SW 1271 (cell line): Measurements from ENCODE around the gene IZUMO1R.
"Not testable (repeated sequence)": the region's sequence is repeated elsewhere in the genome, so short reads cannot be mapped to it uniquely, and the experiment has no call there.

Experiments used
- DNase-seq, 2 experiments: peaks; one replicate each; lab custom pipeline; 2025; lab: John Stamatoyannopoulos, UW

IZUMO1R gene

DNA sequence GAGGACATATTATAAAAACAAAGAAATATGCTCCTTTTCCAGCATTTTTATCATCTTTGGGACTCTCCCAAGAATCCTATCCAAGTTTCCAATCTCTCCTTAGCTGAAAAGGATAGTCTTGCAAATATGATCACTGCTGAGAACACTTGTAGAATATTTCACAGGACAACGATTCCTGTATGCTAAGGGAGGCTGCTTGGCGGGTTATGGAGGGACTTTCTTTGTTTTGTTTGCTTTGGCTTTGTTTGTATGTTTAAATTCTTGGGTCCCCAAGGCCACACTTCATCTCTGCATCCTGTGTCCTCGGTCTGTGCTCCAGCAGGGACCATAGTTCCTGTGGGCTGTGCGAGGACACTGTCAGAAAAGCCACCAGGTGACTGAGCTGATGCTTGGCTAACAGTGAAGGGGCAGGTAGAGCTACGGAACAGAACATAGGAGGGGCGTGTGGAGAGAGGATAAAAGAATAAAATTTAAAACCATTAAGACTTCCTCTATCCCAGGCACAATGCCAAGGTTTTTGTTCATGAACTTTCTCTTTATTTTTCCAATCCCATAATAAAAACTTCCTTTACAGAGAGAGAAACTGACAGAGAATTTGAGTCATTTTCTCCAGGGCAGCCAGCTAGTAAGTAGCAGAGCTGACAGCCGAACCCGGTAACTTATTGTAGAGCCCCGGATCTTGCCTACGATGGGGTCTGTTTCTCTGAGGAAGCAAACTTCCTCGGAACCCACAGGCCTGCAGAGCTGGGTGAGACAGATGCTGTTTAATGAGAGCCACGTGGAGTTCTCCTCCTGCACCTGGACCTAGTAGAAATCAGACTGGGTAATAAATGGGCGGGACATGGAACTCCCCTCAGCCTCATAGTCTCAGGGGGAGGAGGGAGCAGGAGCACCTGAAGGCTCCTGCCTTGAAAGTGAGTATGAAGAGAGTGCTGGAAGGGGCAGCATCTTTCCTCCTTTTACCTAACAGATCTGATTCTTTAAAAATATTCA, at the start of gene IZUMO1R:
IZUMO1R (plus strand) TSS at position 615 of the 993 bp plus-strand sequence. CDS start 1,057 bp downstream, outside the sequence.
- no peak for DNase-seq

DNA sequence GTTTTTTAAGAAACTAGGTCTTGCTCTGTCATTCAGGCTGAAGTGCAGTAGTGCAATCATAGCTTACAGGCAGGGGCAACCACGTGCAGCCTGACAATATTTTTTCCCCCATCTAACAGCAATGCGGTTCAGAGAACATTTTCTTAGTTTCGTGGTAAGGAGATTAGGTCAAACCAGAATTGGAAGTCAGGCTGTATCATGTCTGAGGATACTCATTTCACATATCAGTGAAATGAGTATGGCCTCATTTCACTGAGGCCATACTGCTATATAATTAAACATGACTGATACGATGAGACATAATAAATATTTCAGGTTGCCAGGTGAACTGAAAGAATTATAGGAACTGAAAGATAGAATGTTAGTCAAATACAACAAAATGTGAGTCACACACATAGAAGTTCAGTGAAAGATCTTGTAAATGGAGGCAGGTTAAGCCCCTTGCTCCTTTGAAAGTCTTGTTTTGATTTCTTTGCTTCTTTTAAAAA, 32.5 kb upstream of the IZUMO1R start:
- DNase-seq, result no peak

DNA sequence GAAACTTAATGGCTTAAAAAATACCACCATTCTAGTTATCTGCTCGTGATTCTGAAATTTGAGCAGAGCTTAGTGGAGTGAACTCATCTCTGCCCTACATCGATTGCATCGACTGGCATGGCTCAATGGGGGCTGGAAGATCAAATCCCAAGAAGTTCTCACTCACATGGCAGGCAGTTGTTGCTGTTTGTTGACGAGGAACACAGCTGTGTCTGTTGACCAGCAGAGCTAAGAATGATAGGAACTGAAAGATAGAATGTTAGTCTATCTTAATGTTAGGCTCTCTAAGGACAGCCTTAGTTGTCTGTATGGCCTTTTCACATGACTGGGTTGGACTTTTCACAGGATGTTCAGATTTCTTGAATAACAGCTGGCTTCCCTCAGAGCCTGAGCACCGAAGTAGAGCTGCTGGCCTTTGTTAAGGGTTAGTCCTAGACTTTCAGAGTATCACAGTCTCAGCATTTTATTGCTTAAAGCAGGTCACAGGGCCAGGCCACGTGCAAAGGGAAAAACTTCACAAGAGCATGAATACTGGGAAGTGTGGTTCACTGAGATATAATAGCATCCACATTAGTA, 31.6 kb upstream of the IZUMO1R start:
- no peak for DNase-seq

GRCh38 chr11:94275961-94276360, 28.4 kb upstream of the IZUMO1R start:
- no peak for DNase-seq

DNA sequence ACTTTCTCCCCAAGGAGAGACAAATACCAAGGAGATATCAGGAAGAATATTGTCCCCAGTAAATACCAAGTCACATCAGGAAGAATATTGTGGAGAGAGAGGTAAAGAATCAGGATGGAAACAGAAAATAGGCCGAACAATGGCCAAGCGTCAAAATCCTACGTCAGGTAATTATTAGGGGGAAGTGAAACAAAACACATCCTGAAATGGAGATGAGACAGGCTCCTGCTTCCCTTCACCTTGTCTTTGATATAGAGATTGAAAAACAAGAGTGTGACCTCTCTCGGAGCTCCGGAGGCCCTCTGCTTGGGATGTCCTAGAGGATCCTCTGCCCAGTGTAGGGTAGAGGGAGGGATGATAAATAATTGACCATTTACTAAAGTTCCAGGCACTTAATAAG, 27.4 kb upstream of the IZUMO1R start:
- no peak for DNase-seq

DNA sequence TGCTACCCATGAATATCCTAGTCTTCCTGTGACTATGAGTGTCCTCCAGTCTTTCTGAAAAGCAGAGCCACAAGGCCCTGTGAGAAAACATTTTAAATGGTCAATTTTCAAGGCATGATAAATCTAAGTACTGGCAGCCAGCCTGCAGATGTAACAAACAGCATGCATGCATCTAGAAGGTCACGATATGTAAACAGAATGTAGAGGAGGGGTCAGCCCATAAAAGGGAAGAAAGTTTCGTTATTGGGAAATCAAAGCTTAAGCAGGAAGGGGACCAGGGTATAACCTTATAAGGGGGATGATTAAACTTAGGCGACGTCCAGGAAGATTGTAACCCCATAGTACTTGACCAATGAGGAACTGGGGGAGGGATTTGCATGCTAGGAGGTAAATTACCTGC, 26.2 kb upstream of the IZUMO1R start:
- not testable (repeated sequence) for DNase-seq

DNA sequence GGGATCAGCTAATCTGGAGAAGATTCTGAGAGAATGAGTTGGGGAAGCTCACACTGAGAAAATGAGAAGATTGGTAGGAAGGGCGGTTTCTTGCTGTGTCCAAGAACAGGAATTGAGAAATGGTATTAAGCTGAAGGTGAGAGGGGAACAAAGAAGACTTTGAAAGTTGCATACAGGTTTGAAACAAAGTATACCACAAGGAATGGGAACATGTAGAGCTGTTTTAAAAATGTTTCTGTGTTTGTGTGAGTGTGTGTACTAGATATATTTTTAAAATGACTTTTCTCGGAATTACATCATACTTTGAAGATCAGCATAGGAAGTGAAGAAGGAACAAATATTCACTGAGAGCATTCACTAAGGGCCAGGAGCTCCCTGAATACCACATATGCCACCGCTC, 24.4 kb upstream of the IZUMO1R start:
- DNase-seq, result no peak

DNA sequence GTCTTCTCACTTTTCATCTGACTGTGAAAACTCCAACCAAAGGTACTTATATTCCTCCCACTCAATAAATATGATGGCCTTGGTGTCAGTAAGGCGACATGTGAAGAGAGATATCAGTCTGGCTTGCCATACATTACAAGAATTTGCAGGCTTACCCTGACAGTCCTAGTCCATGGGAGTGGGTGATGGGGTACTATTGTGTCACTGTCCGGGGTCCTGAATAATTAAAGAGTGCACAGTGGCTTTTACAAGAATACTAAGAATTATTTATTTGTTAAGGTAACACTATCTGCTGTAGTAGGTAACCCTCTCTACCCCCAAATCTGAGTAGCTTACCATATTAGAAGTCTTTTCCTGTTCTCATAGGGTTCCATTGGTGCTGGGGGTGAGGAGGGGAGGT, 23.1 kb upstream of the IZUMO1R start:
- DNase-seq, result no peak

GRCh38 chr11:94283678-94284077, 20.7 kb upstream of the IZUMO1R start:
- no peak for DNase-seq

GRCh38 chr11:94295534-94295933, 8.8 kb upstream of the IZUMO1R start:
- no peak for DNase-seq

GRCh38 chr11:94297985-94298576, 6.3 kb upstream of the IZUMO1R start:
- DNase-seq, result no peak

DNA sequence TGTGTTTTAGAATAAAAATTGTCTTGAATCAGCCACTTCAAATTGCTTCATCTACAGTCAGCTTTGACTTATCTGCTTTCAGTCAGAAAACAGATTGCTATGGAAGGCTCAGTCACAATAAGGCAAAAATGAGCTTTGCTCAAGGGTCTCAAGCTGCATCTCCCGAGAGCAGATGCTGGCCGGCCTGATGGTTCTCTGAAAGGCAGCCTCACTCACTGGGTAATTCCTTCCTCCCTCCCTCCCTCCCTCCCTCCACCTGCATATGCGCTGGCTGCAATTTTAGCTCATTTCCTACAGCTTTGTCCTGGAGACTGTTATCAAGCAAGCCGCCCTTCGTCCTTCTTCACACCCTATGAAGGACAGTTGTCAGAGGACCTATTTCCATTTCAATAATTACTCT, 1.6 kb upstream of the IZUMO1R start:
- no peak for DNase-seq

- DNase-seq, result no peak
Measured at GRCh38 chr11:94305146-94305545, 766 bp downstream of the IZUMO1R start.

DNA sequence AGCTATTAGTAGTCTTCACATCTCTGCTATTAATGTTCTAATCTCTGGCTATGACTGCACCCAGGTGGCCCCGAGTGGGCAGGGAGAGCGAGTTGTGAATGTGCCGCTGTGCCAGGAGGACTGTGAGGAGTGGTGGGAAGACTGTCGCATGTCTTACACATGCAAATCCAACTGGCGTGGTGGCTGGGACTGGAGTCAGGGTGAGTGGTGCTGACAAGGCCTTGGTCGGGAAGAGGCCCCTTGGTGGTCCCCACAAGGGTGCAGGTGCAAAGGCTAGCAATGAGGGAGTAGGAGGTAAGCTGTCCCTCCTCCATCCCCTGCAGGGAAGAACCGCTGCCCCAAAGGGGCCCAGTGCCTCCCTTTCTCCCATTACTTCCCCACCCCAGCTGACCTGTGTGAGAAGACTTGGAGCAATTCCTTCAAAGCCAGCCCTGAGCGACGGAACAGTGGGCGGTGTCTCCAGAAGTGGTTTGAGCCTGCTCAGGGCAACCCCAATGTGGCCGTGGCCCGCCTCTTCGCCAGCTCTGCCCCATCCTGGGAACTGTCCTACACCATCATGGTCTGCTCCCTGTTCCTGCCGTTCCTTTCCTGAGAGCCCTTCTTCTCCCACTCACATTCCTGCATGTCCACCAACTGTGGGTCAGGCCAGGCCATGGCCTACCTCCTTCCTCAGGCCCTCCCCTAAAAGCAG, 2.9 kb downstream of the IZUMO1R start:
- DNase-seq, result no peak

DNA sequence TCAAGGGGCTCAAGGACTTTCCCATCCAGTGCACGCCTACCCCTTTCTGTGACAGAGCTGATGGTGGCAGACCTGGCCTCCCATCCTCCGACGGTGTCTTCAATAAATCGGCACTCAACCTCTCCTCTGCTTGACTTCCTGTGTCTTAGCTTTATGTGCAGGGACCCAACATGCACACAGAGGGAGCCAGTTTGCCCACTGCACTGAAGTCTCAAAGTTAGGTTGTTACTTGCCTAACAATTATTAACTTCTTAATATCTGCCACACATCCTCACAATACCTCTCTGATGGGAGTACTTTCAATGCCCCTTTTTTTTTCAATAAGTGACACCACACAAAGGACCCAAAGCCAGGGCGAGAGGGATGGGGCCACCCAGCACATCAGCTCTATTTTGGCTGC, 3.6 kb downstream of the IZUMO1R start:
- no peak for DNase-seq

DNA sequence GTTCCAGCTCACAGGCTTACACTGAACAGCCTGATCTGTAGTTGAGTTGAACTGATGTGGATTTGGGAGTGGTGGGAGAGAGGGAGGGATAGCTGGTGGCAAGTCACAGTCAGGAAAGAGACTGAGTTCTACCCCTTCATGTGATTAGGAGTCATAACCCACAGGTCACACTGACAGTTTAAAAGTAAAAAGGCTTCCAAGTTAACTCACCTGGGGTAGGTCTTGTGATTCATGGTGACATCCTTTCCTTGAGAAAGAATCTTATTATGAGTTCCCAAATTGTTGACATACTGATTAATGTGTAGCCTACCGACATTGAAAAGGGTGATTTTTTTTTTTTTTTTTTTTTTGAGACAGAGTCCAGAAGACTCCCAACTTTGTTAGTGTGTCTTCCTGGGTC, 5.4 kb downstream of the IZUMO1R start:
- no peak for DNase-seq

GRCh38 chr11:94310191-94310875, 6.0 kb downstream of the IZUMO1R start:
- no peak for DNase-seq

DNA sequence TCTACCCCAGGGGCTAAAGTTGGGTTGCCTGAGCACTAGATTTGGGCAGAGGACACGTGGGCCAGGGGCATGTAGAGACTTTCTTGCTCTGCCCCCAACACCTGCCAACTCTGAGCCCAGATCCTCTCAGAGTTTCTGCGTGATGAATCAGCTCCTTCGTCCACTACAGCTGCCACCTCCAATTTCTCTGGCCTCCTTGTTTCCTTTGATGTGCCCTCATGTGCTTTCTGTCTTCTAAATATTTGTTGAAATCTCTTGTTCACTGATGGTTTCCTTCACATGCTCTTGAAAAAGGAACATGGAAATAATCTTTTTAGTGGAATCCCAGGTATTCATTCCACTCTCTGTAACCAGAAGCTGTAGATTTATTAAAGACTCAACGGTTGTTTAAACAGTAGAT, 8.0 kb downstream of the IZUMO1R start:
- no peak for DNase-seq

DNA sequence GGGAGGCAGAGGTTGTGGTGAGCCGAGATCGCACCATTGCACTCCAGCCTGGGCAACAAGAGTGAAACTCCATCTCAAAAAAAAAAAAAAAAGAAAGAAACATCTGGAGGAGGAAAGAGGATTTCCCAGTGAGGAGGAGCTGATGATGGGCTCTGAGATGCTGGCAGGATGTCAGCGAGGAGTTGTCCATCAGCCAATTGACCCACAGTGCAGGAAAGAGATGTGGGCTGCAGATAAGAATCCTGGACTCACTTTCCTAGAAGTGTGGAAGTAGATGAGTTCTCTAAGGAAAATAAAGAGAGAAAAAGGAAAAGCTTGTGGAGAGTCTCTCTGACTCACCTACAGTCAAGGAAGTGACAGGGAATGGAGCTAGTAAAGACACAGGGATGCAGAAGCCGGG, 9.7 kb downstream of the IZUMO1R start:
- no peak for DNase-seq

DNA sequence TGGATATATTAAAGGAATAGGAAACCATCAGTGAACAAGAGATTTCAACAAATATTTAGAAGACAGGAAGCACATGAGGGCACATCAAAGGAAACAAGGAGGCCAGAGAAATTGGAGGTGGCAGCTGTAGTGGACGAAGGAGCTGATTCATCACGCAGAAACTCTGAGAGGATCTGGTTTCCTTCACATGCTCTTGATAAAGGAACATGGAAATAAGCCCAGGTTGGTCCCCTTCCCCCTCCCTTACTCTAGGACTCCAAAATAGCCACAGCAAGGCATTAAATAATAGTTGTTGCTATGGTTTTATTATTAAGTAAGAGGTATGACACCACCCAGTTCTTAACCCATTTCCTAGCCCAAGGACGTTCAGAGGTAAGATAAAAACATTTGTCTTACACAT, 11.3 kb downstream of the IZUMO1R start:
- no peak for DNase-seq

DNA sequence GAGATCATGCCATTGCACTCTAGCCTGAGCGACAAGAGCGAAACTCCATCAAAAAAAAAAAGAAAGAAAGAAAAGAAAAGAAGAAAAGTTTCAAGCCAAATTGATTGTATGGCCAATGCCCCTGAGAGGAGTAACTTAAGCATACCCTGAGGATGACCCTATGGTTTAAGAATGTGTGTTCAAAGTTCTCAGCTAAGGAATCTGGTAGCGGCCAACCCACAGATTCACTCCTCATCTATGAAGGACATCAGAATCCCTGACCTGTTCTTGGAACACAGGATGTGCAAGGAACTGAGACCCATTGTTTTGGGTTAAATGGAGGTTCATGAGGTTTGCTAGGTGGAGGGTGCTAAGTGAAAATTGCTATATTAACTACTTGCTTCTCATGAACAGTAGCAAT, 18.1 kb downstream of the IZUMO1R start:
- DNase-seq, result no peak

GRCh38 chr11:94325681-94326080, 21.3 kb downstream of the IZUMO1R start:
- DNase-seq, result peak in 1 of 2 experiments; percentile 43
